Measurements from ENCODE around the gene FXYD2.

GRCh38 chr11:117834838-117835443 is 10.4 kb upstream of the FXYD2 start:
- TF ChIP-seq CTCF (conservative IDR thresholded peaks at IDR 0.05): no peak
- TF ChIP-seq EZH2 (IDR thresholded peaks at IDR 0.05; ENCODE audit: low read depth): no peak

Data from PC-9 (cell line).